Glutamatergic neuron (in vitro differentiated cells): ENCODE measurements around the gene MTREX. TPM values are rescaled to one million over a fixed set of nuclear protein-coding genes. Genes with fewer than 3 reads are reported as not detected.

Experiments
- DNase-seq: peaks from one replicate; pipeline ENCODE4 v3.0.0; 2022
- H3K27ac Mint-ChIP-seq: one replicate; pipeline ENCODE4 v1.8.0; 2020; ENCODE audit warnings: mild to moderate bottlenecking, mixed read lengths, inconsistent platforms; ENCODE audit not compliant: unreplicated experiment
- H3K27me3 Mint-ChIP-seq: one replicate; pipeline ENCODE4 v1.8.0; 2020; ENCODE audit warnings: mild to moderate bottlenecking, moderate library complexity, mixed read lengths, inconsistent platforms; ENCODE audit not compliant: unreplicated experiment
- H3K36me3 Mint-ChIP-seq: one replicate; pipeline ENCODE4 v1.8.0; 2020; ENCODE audit warnings: mild to moderate bottlenecking, mixed read lengths, inconsistent platforms; ENCODE audit not compliant: unreplicated experiment
- H3K4me1 Mint-ChIP-seq: one replicate; pipeline ENCODE4 v1.8.0; 2020; ENCODE audit warnings: mild to moderate bottlenecking, low read depth, mixed read lengths, inconsistent platforms; ENCODE audit not compliant: unreplicated experiment
- H3K4me3 Mint-ChIP-seq: one replicate; pipeline ENCODE4 v1.8.0; 2020; ENCODE audit warnings: mild to moderate bottlenecking, mixed read lengths, inconsistent platforms; ENCODE audit not compliant: unreplicated experiment
- H3K9me3 Mint-ChIP-seq: one replicate; pipeline ENCODE4 v1.8.0; 2020; ENCODE audit warnings: mild to moderate bottlenecking, moderate library complexity, mixed read lengths, inconsistent platforms; ENCODE audit not compliant: unreplicated experiment
- total RNA-seq: library from RNA; stranded (reverse); fragmentation: NEBNext Ultra II Directional; extraction: Animal tissue kit (Norgen Biotek cat#: 25700); gene quantifications from one replicate; pipeline ENCODE4 v1.2.1, GENCODE V29; 2021; ENCODE audit not compliant: unreplicated experiment
- TF ChIP-seq, protein P1 (sequence below): fragments of 200-600 bp; sonication (generic); IDR thresholded peaks from one replicate; pipeline ENCODE4 v1.5.0; 2021; ENCODE audit not compliant: partially characterized antibody, unreplicated experiment

MTREX gene
- total RNA-seq, 1 donor from 2014 or later: 81.9 TPM

DNA sequence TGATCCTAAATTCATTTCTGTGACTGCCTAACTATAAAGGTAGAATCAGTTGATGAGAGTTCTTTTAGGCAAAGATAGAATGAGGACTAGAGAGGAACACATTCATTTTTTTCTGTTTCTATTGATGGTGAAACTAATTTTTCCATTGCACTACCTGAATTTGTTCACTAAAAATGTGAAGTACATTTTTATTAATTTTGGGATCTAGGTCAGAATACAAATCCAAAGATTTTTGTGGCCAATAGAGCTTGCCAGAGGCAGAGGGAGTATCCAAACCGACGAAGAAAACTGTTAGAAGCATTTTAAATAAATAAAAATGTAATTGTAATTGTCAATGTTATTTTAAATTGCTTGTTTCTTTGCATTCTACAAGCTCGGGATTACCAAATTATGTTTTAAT lies 78.1 kb downstream of the MTREX start:
- TF ChIP-seq, protein P1, sequence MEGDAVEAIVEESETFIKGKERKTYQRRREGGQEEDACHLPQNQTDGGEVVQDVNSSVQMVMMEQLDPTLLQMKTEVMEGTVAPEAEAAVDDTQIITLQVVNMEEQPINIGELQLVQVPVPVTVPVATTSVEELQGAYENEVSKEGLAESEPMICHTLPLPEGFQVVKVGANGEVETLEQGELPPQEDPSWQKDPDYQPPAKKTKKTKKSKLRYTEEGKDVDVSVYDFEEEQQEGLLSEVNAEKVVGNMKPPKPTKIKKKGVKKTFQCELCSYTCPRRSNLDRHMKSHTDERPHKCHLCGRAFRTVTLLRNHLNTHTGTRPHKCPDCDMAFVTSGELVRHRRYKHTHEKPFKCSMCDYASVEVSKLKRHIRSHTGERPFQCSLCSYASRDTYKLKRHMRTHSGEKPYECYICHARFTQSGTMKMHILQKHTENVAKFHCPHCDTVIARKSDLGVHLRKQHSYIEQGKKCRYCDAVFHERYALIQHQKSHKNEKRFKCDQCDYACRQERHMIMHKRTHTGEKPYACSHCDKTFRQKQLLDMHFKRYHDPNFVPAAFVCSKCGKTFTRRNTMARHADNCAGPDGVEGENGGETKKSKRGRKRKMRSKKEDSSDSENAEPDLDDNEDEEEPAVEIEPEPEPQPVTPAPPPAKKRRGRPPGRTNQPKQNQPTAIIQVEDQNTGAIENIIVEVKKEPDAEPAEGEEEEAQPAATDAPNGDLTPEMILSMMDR: no peak
- Mint-ChIP-seq H3K27me3 (peaks cover 1% of the 10 kb centered on the region), H3K4me1 (no peaks in the 10 kb centered on the region), H3K4me3 (no peak overlapping the region), H3K9me3 (peaks cover 3% of the 10 kb centered on the region), H3K27ac (no peak overlapping the region), H3K36me3 (peaks cover 7% of the 10 kb centered on the region)
- DNase-seq: no peak

DNA sequence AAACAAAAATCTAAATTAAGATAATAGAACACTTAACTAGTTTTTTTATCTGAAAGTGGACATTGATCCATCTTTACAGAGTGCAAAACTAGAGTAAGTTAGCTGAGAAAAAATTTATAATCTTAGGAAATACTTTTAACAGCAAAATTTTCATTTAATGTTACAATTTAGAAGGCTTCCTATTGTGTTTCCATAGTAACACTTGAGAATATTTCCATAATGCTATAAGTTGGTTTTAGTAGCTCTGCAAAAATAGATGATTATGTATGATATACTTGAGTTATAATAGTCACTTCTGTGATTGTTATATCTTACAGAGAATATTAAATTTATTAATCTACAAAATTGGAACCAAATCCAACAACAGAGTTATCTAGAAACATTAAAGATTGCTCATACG lies 78.6 kb downstream of the MTREX start:
- H3K27ac Mint-ChIP-seq: no peak overlapping the region

DNA sequence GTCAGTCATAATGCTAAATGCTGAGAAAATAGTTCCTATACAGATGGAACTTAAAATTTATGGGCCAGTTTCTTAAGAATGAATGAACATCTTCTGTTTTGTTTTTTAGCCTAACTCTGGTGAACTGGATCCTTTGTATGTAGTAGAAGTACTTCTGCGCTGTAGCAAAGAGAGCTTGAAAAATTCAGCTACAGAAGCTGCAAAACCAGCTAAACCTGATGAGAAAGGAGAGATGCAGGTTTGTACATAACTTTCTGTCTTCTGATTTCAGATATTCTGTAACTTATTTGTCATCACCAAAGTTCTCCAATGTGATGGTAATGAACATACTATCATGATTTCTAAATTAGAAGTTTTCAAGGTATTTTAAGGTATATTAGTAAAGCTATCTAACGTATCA lies 80.1 kb downstream of the MTREX start:
- H3K36me3 Mint-ChIP-seq: peaks cover 11% of the 10 kb centered on the region
- H3K4me1 Mint-ChIP-seq: no peaks in the 10 kb centered on the region
- no peak for DNase-seq
- H3K27me3 Mint-ChIP-seq: no peaks in the 10 kb centered on the region
- TF ChIP-seq, protein P1: no peak
- no peak overlapping the region for H3K4me3 Mint-ChIP-seq
- no peaks in the 10 kb centered on the region for H3K9me3 Mint-ChIP-seq
- no peak overlapping the region for H3K27ac Mint-ChIP-seq

More for the DNA sequence above, 78.6 kb downstream of the MTREX start:
- no peak for DNase-seq
- Mint-ChIP-seq H3K4me1 (no peaks in the 10 kb centered on the region), H3K4me3 (no peak overlapping the region), H3K9me3 (peaks cover 3% of the 10 kb centered on the region), H3K27me3 (peaks cover 1% of the 10 kb centered on the region), H3K36me3 (peaks cover 7% of the 10 kb centered on the region)
- TF ChIP-seq, protein P1: no peak

DNA sequence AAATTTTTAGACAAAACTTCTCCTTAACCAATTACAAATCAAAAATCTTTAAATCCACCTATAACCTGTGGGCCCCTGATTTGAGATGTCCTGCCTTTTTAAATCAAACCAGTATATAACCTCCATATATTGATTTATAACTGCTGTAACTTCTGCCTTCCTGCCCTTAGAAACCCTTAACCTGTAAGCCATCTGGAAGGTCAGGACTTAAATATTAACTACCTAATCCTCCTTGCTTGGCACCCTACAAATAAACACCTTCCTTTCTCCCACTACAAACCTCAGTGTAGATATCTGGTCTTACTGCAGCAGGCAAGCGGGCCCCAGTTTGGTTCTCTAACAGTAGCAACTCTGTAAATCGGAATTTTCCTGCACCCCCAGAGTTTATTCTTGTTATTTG lies 83.9 kb downstream of the MTREX start:
- no peaks in the 10 kb centered on the region for H3K9me3 Mint-ChIP-seq
- H3K36me3 Mint-ChIP-seq: peaks cover 4% of the 10 kb centered on the region
- DNase-seq: no peak
- no peak overlapping the region for H3K4me3 Mint-ChIP-seq
- no peaks in the 10 kb centered on the region for H3K4me1 Mint-ChIP-seq
- H3K27ac Mint-ChIP-seq: no peak overlapping the region
- no peaks in the 10 kb centered on the region for H3K27me3 Mint-ChIP-seq
- TF ChIP-seq, protein P1: no peak

DNA sequence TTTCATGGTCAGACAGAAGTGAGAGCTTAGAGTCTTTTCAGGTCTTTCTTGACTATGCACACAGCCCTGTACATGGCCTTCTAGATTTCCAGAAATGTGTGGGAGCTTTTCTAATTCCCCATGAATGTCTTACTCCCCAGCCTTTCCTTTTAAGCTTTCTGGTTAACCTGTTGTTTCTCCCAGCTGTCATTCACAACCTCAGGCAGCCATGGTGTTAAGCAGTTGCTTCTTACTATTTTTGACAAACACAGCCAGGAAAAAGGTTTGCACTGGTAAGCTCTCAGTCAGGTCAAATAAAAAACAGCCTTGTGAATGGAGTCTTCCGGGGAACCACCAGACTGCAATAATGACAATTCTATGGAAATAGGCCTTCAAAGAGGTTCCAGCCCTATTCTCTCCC lies 84.9 kb downstream of the MTREX start:
- H3K36me3 Mint-ChIP-seq: peaks cover 4% of the 10 kb centered on the region
- H3K4me1 Mint-ChIP-seq: no peaks in the 10 kb centered on the region
- TF ChIP-seq, protein P1: no peak
- H3K9me3 Mint-ChIP-seq: no peaks in the 10 kb centered on the region
- H3K27ac Mint-ChIP-seq: no peak overlapping the region
- DNase-seq: no peak
- H3K4me3 Mint-ChIP-seq: no peak overlapping the region
- no peaks in the 10 kb centered on the region for H3K27me3 Mint-ChIP-seq
